ENCODE measurements around the gene UBE2E1. TPM values are rescaled to one million over a fixed set of nuclear protein-coding genes. Genes with fewer than 3 reads are reported as not detected.

The UBE2E1 gene
- total and polyA plus RNA-seq, 2 donors = 89.1 to 95.2 TPM

DNA sequence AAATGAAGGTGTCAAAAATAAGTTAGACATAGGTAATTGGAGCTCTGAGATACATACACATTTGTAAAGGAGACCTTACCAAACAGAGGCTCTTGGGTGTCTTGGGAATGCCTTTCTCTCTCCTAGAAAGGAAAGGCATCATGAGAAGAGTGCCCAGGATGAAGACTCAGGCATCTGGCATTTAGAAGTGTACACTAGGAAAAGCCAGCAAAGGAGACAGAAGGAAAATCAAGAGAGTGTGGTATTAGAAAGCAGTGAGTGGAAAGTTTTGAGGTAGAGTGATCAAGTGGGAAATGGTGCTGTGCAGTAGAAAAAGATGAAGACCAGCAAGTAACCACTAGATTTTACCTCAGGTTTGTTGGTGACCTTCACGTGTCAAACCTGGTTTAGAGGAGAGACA, 16.1 kb downstream of the UBE2E1 start:
- Histone ChIP-seq H3K36me3 (ENCODE audit: control insufficient read depth in 2 of 2, insufficient read depth in 2 of 2, low read length in 1 of 2) (peaks cover 0 to 14% of the 10 kb centered on the region in 2 donors), H3K4me3 (ENCODE audit: low read length in 2 of 2) (no peak overlapping the region), H3K4me1 (ENCODE audit: control insufficient read depth in 2 of 2, insufficient read depth in 2 of 2, low read length in 2 of 2) (no peaks in the 10 kb centered on the region), H3K27ac (ENCODE audit: low read depth in 1 of 2, low read length in 1 of 2) (no peak overlapping the region), H3K27me3 (ENCODE audit: control insufficient read depth in 2 of 2, insufficient read depth in 1 of 2, low read length in 1 of 2) (no peaks in the 10 kb centered on the region), H3K9me3 (ENCODE audit: control insufficient read depth in 2 of 2, insufficient read depth in 1 of 2, low read length in 1 of 2) (no peaks in the 10 kb centered on the region)
- no peak for DNase-seq (ENCODE audit: low read depth in 6 of 9, low spot score in 9 of 9)
- 94% methylated on average over 1 of the region's 1 CpG for whole genome bisulfite sequencing

DNA sequence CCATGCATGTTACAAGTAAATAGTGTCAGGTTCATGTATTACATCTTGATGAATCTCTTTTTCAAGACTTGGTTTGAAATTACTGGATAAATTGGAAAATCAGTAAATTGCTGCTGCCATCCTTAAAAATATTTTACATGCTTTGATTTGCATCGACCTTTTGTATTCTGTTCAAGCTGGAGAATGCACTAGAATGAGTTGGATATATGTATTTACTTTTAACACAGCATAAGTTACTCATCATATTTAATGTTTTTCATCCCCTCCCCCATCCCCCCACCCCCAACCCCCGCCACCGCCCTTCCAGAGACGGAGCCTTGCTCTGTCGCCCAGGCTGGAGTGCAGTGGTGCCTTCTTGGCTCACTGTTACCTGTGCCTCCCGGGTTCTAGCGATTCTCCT, 16.8 kb downstream of the UBE2E1 start:
- H3K27me3 ChIP-seq (ENCODE audit: control insufficient read depth in 2 of 2, insufficient read depth in 1 of 2, low read length in 1 of 2) = no peaks in the 10 kb centered on the region
- DNase-seq (ENCODE audit: low read depth in 6 of 9, low spot score in 9 of 9) = no peak
- peaks cover 0 to 14% of the 10 kb centered on the region in 2 donors for H3K36me3 ChIP-seq (ENCODE audit: control insufficient read depth in 2 of 2, insufficient read depth in 2 of 2, low read length in 1 of 2)
- no peaks in the 10 kb centered on the region for H3K4me1 ChIP-seq (ENCODE audit: control insufficient read depth in 2 of 2, insufficient read depth in 2 of 2, low read length in 2 of 2)
- H3K4me3 ChIP-seq (ENCODE audit: low read length in 2 of 2) = no peak overlapping the region
- H3K9me3 ChIP-seq (ENCODE audit: control insufficient read depth in 2 of 2, insufficient read depth in 1 of 2, low read length in 1 of 2) = no peaks in the 10 kb centered on the region
- H3K27ac ChIP-seq (ENCODE audit: low read depth in 1 of 2, low read length in 1 of 2) = no peak overlapping the region
- 97% methylated on average over 7 of the region's 7 CpGs for WGBS

DNA sequence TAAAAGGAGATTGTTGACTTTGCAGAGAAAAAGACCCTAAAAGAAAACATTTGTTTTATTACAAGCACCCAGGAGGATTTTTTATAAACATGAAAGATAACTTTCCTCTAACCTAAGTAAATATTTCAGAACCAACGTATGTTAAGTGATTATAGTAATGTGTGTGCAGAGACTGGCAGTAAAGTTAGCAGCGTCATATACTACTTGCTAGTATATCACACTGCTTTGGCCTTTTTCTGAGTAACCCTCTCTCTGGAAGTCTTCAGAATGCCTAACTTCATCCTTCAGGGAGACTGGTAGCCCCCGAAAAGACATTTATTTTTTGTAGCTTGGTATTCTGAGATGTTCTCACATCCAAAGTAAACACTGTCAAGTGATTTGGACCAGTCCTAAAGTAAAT, 17.9 kb downstream of the UBE2E1 start:
- DNase-seq (ENCODE audit: low read depth in 6 of 9, low spot score in 9 of 9) = no peak
- Histone ChIP-seq H3K27me3 (ENCODE audit: control insufficient read depth in 2 of 2, insufficient read depth in 1 of 2, low read length in 1 of 2) (no peaks in the 10 kb centered on the region), H3K4me3 (ENCODE audit: low read length in 2 of 2) (no peak overlapping the region), H3K27ac (ENCODE audit: low read depth in 1 of 2, low read length in 1 of 2) (no peak overlapping the region), H3K9me3 (ENCODE audit: control insufficient read depth in 2 of 2, insufficient read depth in 1 of 2, low read length in 1 of 2) (no peaks in the 10 kb centered on the region), H3K36me3 (ENCODE audit: control insufficient read depth in 2 of 2, insufficient read depth in 2 of 2, low read length in 1 of 2) (peaks cover 0 to 7% of the 10 kb centered on the region in 2 donors), H3K4me1 (ENCODE audit: control insufficient read depth in 2 of 2, insufficient read depth in 2 of 2, low read length in 2 of 2) (no peaks in the 10 kb centered on the region)
- 99% methylated on average over 3 of the region's 3 CpGs for whole genome bisulfite sequencing

DNA sequence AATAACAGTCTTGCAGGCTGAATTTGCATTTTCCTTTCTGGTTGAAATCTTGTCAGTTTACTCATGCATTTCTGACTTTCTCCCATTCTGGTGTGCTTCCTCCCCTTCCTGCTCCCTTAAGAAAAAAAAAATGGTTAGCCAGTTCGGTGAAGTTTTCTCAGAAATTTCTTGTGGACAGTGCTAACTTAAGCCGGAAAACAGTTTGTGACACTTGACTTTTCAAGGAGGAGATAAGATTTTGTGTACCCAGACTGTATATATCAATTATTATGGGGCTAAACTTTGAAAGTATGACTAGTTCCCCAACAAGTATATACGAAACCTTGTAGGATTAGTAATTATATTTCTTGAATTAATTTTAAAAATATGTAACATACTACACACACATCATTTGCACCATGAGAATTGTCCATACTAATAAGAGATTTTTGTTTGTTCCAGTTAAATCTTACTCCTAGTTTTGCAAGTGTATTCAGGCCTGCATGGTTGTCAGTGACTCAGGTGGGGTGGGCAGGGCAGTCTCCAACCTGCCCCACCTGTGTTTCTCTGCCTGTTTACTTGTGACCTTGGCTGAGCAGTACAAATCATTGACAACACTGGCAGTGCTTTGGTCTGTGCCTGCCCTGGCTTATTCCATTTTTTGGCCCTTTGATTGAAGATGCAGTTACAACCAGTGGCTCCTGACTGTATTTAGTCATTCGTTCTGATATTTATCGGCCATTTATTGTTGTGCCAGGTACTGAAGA, 19.1 kb downstream of the UBE2E1 start:
- H3K4me1 ChIP-seq (ENCODE audit: control insufficient read depth in 2 of 2, insufficient read depth in 2 of 2, low read length in 2 of 2) = no peaks in the 10 kb centered on the region
- H3K9me3 ChIP-seq (ENCODE audit: control insufficient read depth in 2 of 2, insufficient read depth in 1 of 2, low read length in 1 of 2) = no peaks in the 10 kb centered on the region
- no peak overlapping the region for H3K4me3 ChIP-seq (ENCODE audit: low read length in 2 of 2)
- 73% methylated on average over 5 of the region's 5 CpGs for WGBS
- H3K27ac ChIP-seq (ENCODE audit: low read depth in 1 of 2, low read length in 1 of 2) = no peak overlapping the region
- no peaks in the 10 kb centered on the region for H3K27me3 ChIP-seq (ENCODE audit: control insufficient read depth in 2 of 2, insufficient read depth in 1 of 2, low read length in 1 of 2)
- H3K36me3 ChIP-seq (ENCODE audit: control insufficient read depth in 2 of 2, insufficient read depth in 2 of 2, low read length in 1 of 2) = peaks cover 0 to 5% of the 10 kb centered on the region in 2 donors
- no peak for DNase-seq (ENCODE audit: low read depth in 6 of 9, low spot score in 9 of 9)

DNA sequence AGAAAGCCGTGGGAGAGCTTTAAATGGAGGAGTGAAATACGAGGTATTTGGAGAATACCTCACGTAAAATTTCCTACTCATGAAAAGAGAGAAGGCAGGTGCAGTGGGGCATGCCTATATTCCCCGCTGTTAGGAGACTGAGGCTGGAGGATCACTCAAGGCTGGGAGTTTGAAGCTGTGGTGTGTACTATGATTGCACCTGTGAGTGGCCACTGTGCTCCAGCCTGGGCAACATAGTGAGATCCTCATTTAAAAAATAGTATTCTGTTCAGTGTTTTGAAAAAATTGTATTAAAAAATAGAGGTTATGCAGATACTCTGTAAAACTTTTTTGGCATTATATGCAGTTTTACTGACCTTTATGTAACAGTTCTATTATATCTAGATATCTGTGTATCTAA, 20.0 kb downstream of the UBE2E1 start:
- Histone ChIP-seq H3K4me3 (ENCODE audit: low read length in 2 of 2) (no peak overlapping the region), H3K4me1 (ENCODE audit: control insufficient read depth in 2 of 2, insufficient read depth in 2 of 2, low read length in 2 of 2) (peaks cover 0 to 2% of the 10 kb centered on the region in 2 donors), H3K27me3 (ENCODE audit: control insufficient read depth in 2 of 2, insufficient read depth in 1 of 2, low read length in 1 of 2) (no peaks in the 10 kb centered on the region), H3K36me3 (ENCODE audit: control insufficient read depth in 2 of 2, insufficient read depth in 2 of 2, low read length in 1 of 2) (no peaks in the 10 kb centered on the region), H3K9me3 (ENCODE audit: control insufficient read depth in 2 of 2, insufficient read depth in 1 of 2, low read length in 1 of 2) (no peaks in the 10 kb centered on the region), H3K27ac (ENCODE audit: low read depth in 1 of 2, low read length in 1 of 2) (no peak overlapping the region)
- DNase-seq (ENCODE audit: low read depth in 6 of 9, low spot score in 9 of 9) = no peak
- 96% methylated on average over 4 of the region's 4 CpGs for WGBS

DNA sequence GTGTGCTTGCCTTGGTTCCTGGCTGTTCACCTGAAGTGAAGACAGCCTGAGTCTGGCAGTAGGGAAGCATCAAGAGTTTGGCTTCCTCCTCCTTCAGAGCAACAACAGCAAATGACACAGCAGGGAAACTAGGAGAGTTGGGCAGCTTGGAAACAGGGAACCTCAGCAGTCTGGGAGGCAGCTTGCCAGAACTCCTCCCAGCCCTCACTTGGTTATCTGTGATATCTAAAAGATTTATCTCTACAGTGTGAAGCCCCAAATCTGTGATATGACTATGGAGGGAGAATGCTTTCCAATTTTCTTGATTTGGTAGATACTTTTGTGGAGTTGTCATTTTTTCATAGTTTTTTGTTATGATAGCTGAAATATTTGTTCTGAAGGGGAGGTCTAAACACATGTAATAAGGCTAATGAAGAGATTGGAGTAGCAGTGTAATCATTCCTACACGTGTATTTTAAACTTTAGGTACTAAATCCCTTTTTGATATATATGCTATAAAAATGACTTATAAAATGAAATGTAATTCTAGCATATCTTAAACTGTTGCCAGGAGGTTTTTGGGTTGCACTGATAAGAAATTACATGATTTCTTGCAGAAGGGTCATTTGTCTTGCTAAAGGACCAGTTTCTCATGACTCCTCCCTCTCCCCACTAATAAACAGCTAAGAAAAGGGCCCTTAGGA, 20.8 kb downstream of the UBE2E1 start:
- no peaks in the 10 kb centered on the region for H3K9me3 ChIP-seq (ENCODE audit: control insufficient read depth in 2 of 2, insufficient read depth in 1 of 2, low read length in 1 of 2)
- no peak for DNase-seq (ENCODE audit: low read depth in 6 of 9, low spot score in 9 of 9)
- peaks cover 0 to 4% of the 10 kb centered on the region in 2 donors for H3K4me1 ChIP-seq (ENCODE audit: control insufficient read depth in 2 of 2, insufficient read depth in 2 of 2, low read length in 2 of 2)
- H3K27me3 ChIP-seq (ENCODE audit: control insufficient read depth in 2 of 2, insufficient read depth in 1 of 2, low read length in 1 of 2) = no peaks in the 10 kb centered on the region
- no peak overlapping the region for H3K27ac ChIP-seq (ENCODE audit: low read depth in 1 of 2, low read length in 1 of 2)
- WGBS = 91% methylated on average over 1 of the region's 1 CpG
- no peak overlapping the region for H3K4me3 ChIP-seq (ENCODE audit: low read length in 2 of 2)
- H3K36me3 ChIP-seq (ENCODE audit: control insufficient read depth in 2 of 2, insufficient read depth in 2 of 2, low read length in 1 of 2) = no peaks in the 10 kb centered on the region

- no peak for DNase-seq (ENCODE audit: low read depth in 6 of 9, low spot score in 9 of 9)
- H3K4me1 ChIP-seq (ENCODE audit: control insufficient read depth in 2 of 2, insufficient read depth in 2 of 2, low read length in 2 of 2) = peaks cover 0 to 4% of the 10 kb centered on the region in 2 donors
- H3K4me3 ChIP-seq (ENCODE audit: low read length in 2 of 2) = no peak overlapping the region
- no peak overlapping the region for H3K27ac ChIP-seq (ENCODE audit: low read depth in 1 of 2, low read length in 1 of 2)
- H3K27me3 ChIP-seq (ENCODE audit: control insufficient read depth in 2 of 2, insufficient read depth in 1 of 2, low read length in 1 of 2) = no peaks in the 10 kb centered on the region
- no peaks in the 10 kb centered on the region for H3K36me3 ChIP-seq (ENCODE audit: control insufficient read depth in 2 of 2, insufficient read depth in 2 of 2, low read length in 1 of 2)
- 54% methylated on average over 5 of the region's 5 CpGs for WGBS
- H3K9me3 ChIP-seq (ENCODE audit: control insufficient read depth in 2 of 2, insufficient read depth in 1 of 2, low read length in 1 of 2) = no peaks in the 10 kb centered on the region
Observed at GRCh38 chr3:23829242-23829934, 23.6 kb downstream of the UBE2E1 start.

DNA sequence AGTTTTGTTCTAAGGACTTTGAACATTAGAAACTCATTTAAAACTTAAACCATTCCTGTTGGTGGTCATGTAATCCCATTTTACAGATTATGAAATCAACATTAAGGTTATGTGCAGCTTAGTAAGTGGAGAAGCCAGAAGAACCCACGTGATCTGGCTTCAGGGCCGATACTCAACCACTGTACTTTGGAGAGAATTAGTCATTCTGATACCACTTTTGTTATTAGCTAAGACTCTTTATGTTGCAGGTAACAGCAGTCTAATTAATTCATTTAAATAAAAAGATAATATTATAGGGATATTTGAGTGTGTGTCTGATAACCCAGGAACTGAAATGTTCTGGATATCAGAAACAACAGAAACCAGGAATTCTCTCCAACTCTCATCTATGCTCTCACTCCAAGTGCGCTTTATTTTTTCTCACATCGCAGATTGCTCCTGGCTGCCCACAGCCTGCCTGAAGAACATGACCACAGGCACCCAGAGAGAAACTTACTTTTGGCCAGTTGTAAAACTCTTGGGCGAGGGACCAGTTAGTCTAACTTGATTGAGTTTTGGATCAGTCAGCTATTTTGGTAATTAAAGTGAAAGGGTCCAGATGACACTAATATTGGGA, 25.2 kb downstream of the UBE2E1 start:
- Histone ChIP-seq H3K36me3 (ENCODE audit: control insufficient read depth in 2 of 2, insufficient read depth in 2 of 2, low read length in 1 of 2) (no peaks in the 10 kb centered on the region), H3K9me3 (ENCODE audit: control insufficient read depth in 2 of 2, insufficient read depth in 1 of 2, low read length in 1 of 2) (no peaks in the 10 kb centered on the region), H3K4me1 (ENCODE audit: control insufficient read depth in 2 of 2, insufficient read depth in 2 of 2, low read length in 2 of 2) (peaks cover 0 to 8% of the 10 kb centered on the region in 2 donors), H3K4me3 (ENCODE audit: low read length in 2 of 2) (no peak overlapping the region), H3K27me3 (ENCODE audit: control insufficient read depth in 2 of 2, insufficient read depth in 1 of 2, low read length in 1 of 2) (no peaks in the 10 kb centered on the region), H3K27ac (ENCODE audit: low read depth in 1 of 2, low read length in 1 of 2) (no peak overlapping the region)
- WGBS = 96% methylated on average over 5 of the region's 5 CpGs
- DNase-seq (ENCODE audit: low read depth in 6 of 9, low spot score in 9 of 9) = no peak

Measured in thymus (tissue), 11 donors.